ENCODE results near the gene MAFG.
"Not testable (repeated sequence)": the region's sequence is repeated elsewhere in the genome, so short reads cannot be mapped to it uniquely, and the experiment has no call there.

MAFG gene

GRCh38 chr17:81922566-81923301, 4.8 kb downstream of the MAFG start:
- no peak for DNase-seq

- no peak for DNase-seq
Observed at GRCh38 chr17:81921996-81922565, 5.5 kb downstream of the MAFG start.

- DNase-seq = no peak
Observed at GRCh38 chr17:81921537-81921862, 6.0 kb downstream of the MAFG start.

GRCh38 chr17:81920612-81921536, 6.7 kb downstream of the MAFG start:
- DNase-seq = no peak

- DNase-seq = no peak
Observed at GRCh38 chr17:81918832-81919545, 8.5 kb downstream of the MAFG start.

- DNase-seq = not testable (repeated sequence)
Observed at GRCh38 chr17:81918333-81918669, 9.2 kb downstream of the MAFG start.

GRCh38 chr17:81917565-81918332, 9.8 kb downstream of the MAFG start, which contains the start of gene SIRT7:
TSS of gene SIRT7 (minus strand) at chr17:81918176. CDS start at chr17:81918131, 45 bp downstream.
- peak; percentile 47 for DNase-seq

GRCh38 chr17:81916234-81917001, 11.1 kb downstream of the MAFG start:
- DNase-seq = no peak

- DNase-seq = no peak
Observed at GRCh38 chr17:81915331-81915730, 12.2 kb downstream of the MAFG start.

- DNase-seq = no peak
Observed at GRCh38 chr17:81914103-81914850, 13.3 kb downstream of the MAFG start.

GRCh38 chr17:81913394-81914102, 14.0 kb downstream of the MAFG start:
- no peak for DNase-seq

- no peak for DNase-seq
Observed at GRCh38 chr17:81912441-81913309, 14.9 kb downstream of the MAFG start.

GRCh38 chr17:81911969-81912368, 15.6 kb downstream of the MAFG start:
- DNase-seq = no peak

GRCh38 chr17:81911277-81911961, 16.1 kb downstream of the MAFG start, which contains the start of gene PCYT2:
TSS of gene PCYT2 (minus strand) at chr17:81911399. CDS start at chr17:81911355, 44 bp downstream.
- DNase-seq = peak; percentile 91

GRCh38 chr17:81910840-81911276, 16.7 kb downstream of the MAFG start:
- DNase-seq = no peak

GRCh38 chr17:81909966-81910839, 17.3 kb downstream of the MAFG start:
- DNase-seq = no peak

- DNase-seq = no peak
Observed at GRCh38 chr17:81909231-81909630, 18.3 kb downstream of the MAFG start.
